ENCODE results near the gene NPAS3.

The NPAS3 gene

GRCh38 chr14:33774723-33775470, 836.2 kb downstream of the NPAS3 start:
- ATAC-seq, result no peak

GRCh38 chr14:33776871-33777270, 838.2 kb downstream of the NPAS3 start:
- no peak for ATAC-seq

- ATAC-seq, result no peak
Observed at GRCh38 chr14:33777681-33778080, 839.0 kb downstream of the NPAS3 start.

- no peak for ATAC-seq
Observed at GRCh38 chr14:33780035-33780434, 841.4 kb downstream of the NPAS3 start.

- no peak for ATAC-seq
Observed at GRCh38 chr14:33781236-33781635, 842.6 kb downstream of the NPAS3 start.

GRCh38 chr14:33782923-33783322, 844.2 kb downstream of the NPAS3 start:
- ATAC-seq, result no peak

- no peak for ATAC-seq
Observed at GRCh38 chr14:33786091-33786825, 847.6 kb downstream of the NPAS3 start.

GRCh38 chr14:33788161-33788560, 849.5 kb downstream of the NPAS3 start:
- no peak for ATAC-seq

- ATAC-seq, result no peak
Observed at GRCh38 chr14:33790996-33791395, 852.3 kb downstream of the NPAS3 start.

GRCh38 chr14:33792009-33792719, 853.5 kb downstream of the NPAS3 start:
- ATAC-seq, result no peak

GRCh38 chr14:33792720-33793368, 854.2 kb downstream of the NPAS3 start:
- peak in 1 of 2 donors; percentile 49 for ATAC-seq

- no peak for ATAC-seq
Observed at GRCh38 chr14:33793398-33794110, 854.9 kb downstream of the NPAS3 start.

- no peak for ATAC-seq
Observed at GRCh38 chr14:33794791-33795305, 856.2 kb downstream of the NPAS3 start.

GRCh38 chr14:33796356-33796755, 857.7 kb downstream of the NPAS3 start:
- no peak for ATAC-seq

GRCh38 chr14:33799705-33800570, 861.3 kb downstream of the NPAS3 start:
- ATAC-seq, result no peak

- ATAC-seq, result no peak
Observed at GRCh38 chr14:33800735-33801163, 862.1 kb downstream of the NPAS3 start.

- ATAC-seq, result no peak
Observed at GRCh38 chr14:33802737-33803136, 864.1 kb downstream of the NPAS3 start.

GRCh38 chr14:33805593-33805992, 866.9 kb downstream of the NPAS3 start:
- no peak for ATAC-seq

- ATAC-seq, result no peak
Observed at GRCh38 chr14:33806905-33807304, 868.2 kb downstream of the NPAS3 start.

GRCh38 chr14:33808187-33808586, 869.5 kb downstream of the NPAS3 start:
- ATAC-seq, result no peak

GRCh38 chr14:33809396-33809981, 870.8 kb downstream of the NPAS3 start:
- ATAC-seq, result no peak
